ENCODE data around the gene FOXJ3. TPM values are rescaled to one million over a fixed set of nuclear protein-coding genes. Genes with fewer than 3 reads are reported as not detected.

The FOXJ3 gene
- polyA plus RNA-seq, 1 of the 3 experiments (the other 2 are of a cell fraction), result 16.0 TPM

DNA sequence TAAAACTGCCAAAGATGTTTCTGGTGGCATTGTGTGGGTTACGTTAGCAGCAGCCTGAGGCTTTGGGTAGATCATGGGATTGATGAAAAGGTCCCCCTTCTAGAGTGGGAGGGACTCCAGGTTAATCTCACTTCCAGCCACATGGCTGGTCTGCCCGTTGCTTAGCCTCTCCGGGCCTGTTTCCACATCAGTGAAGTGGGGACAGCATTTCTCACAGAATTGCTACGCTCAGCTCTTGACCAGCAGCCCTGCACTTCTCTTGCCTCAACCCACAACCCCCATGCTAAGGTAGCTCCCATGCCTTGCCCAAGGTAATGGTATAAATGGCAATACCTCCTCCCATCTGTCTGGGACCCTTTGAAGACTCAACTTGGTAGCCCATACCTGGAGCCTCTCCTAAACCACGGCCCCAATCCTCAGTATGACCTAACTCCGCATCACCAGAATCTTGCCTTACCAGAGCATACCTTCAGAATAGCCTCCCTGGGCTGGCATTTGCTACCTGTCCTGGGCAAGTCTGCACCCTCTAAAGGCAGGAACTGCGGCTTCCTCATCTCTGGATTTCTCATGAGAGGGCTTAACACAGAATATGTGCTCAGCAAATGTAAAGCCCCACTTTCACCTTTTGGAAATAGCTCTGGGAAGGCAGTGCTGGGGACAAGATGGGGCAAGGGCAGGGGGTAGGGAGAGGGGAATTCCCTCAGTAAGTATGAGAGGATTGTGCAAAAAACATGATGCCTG lies 159.6 kb downstream of the FOXJ3 start:
- CTCF ChIA-PET, result interaction anchor here (0.6 to 2.6 kb wide), 13 partner anchors 12 to 687 kb away, joined by 3 to 15 read pairs (median 3); no protein-coding TSS in a partner anchor

More for the DNA sequence above, 159.6 kb downstream of the FOXJ3 start:
- Histone ChIP-seq H3F3A (replicated peaks; ENCODE audit: insufficient read depth) (peaks cover 25% of the 10 kb centered on the region), H3K27me3 (ENCODE audit: insufficient read depth) (no peaks in the 10 kb centered on the region), H2AFZ (ENCODE audit: low read depth) (no peak overlapping the region), H3K36me3 (replicated peaks in 1 of 2; ENCODE audit: control insufficient read depth in 1 of 2, insufficient read depth in 2 of 2, low read length in 1 of 2) (peaks cover 0 to 9% of the 10 kb centered on the region in 2 experiments), H4K20me1 (ENCODE audit: insufficient read depth) (peaks cover 15% of the 10 kb centered on the region), H3K27ac (ENCODE audit: low read depth in 2 of 2, low read length in 1 of 2) (peak overlapping the region in 1 of 2 experiments; percentile 32; a peak in 2 of 4 replicates), H3K79me2 (ENCODE audit: insufficient read depth) (no peaks in the 10 kb centered on the region), H3K9me3 (no peaks in the 10 kb centered on the region), H3K9ac (no peak overlapping the region), H3K4me1 (ENCODE audit: control insufficient read depth in 1 of 2, insufficient read depth in 2 of 2, low read depth in 1 of 2, low read length in 1 of 2) (peaks cover 28 to 63% of the 10 kb centered on the region in 2 experiments; a peak in 3 of 4 replicates), H3K4me2 (no peak overlapping the region), H3K4me3 (ENCODE audit: low read depth in 2 of 2, low read length in 1 of 2) (no peak overlapping the region), H3K9me2 (no peaks in the 10 kb centered on the region)
- POLR2A ChIA-PET, result no interaction called here
- TF ChIP-seq, protein P1, sequence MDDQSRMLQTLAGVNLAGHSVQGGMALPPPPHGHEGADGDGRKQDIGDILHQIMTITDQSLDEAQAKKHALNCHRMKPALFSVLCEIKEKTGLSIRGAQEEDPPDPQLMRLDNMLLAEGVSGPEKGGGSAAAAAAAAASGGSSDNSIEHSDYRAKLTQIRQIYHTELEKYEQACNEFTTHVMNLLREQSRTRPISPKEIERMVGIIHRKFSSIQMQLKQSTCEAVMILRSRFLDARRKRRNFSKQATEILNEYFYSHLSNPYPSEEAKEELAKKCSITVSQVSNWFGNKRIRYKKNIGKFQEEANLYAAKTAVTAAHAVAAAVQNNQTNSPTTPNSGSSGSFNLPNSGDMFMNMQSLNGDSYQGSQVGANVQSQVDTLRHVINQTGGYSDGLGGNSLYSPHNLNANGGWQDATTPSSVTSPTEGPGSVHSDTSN (IDR thresholded peaks at IDR 0.05), result no peak
- no peak for TF ChIP-seq TCF12 (IDR thresholded peaks at IDR 0.05)
- TF ChIP-seq, protein P2, sequence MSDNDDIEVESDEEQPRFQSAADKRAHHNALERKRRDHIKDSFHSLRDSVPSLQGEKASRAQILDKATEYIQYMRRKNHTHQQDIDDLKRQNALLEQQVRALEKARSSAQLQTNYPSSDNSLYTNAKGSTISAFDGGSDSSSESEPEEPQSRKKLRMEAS (IDR thresholded peaks at IDR 0.05; ENCODE audit: low read depth), result no peak
- no peak for TF ChIP-seq SMC3 (IDR thresholded peaks at IDR 0.05; ENCODE audit: low read depth, low read length)
- TF ChIP-seq, protein P3, sequence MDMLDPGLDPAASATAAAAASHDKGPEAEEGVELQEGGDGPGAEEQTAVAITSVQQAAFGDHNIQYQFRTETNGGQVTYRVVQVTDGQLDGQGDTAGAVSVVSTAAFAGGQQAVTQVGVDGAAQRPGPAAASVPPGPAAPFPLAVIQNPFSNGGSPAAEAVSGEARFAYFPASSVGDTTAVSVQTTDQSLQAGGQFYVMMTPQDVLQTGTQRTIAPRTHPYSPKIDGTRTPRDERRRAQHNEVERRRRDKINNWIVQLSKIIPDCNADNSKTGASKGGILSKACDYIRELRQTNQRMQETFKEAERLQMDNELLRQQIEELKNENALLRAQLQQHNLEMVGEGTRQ (IDR thresholded peaks at IDR 0.05; ENCODE audit: borderline replicate concordance, low read depth, low read length), result no peak
- TF ChIP-seq, protein P4, sequence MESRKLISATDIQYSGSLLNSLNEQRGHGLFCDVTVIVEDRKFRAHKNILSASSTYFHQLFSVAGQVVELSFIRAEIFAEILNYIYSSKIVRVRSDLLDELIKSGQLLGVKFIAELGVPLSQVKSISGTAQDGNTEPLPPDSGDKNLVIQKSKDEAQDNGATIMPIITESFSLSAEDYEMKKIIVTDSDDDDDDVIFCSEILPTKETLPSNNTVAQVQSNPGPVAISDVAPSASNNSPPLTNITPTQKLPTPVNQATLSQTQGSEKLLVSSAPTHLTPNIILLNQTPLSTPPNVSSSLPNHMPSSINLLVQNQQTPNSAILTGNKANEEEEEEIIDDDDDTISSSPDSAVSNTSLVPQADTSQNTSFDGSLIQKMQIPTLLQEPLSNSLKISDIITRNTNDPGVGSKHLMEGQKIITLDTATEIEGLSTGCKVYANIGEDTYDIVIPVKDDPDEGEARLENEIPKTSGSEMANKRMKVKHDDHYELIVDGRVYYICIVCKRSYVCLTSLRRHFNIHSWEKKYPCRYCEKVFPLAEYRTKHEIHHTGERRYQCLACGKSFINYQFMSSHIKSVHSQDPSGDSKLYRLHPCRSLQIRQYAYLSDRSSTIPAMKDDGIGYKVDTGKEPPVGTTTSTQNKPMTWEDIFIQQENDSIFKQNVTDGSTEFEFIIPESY (IDR thresholded peaks at IDR 0.05; ENCODE audit: borderline replicate concordance, low read depth), result no peak
- TF ChIP-seq MEF2A (IDR thresholded peaks at IDR 0.05; ENCODE audit: borderline replicate concordance, low read depth), result no peak
- TF ChIP-seq RFX5 (IDR thresholded peaks at IDR 0.05; ENCODE audit: low read length), result no peak
- no peak for DNase-seq
- WGBS (ENCODE audit: low lambda C conversion rate), result 88% methylated on average over 5 of the region's 7 CpGs
